Activated T-helper 9 cell treated with anti-CD3 and anti-CD28 coated beads, Interleukin-2, amount 50 U/mL, for 16 hours (primary cell): ENCODE data around the gene MTARC1.

Experiments used
- DNase-seq: peaks from one replicate; pipeline ENCODE4 v3.0.0-alpha.2; 2020; ENCODE audit warnings: low read depth

The MTARC1 gene

DNA sequence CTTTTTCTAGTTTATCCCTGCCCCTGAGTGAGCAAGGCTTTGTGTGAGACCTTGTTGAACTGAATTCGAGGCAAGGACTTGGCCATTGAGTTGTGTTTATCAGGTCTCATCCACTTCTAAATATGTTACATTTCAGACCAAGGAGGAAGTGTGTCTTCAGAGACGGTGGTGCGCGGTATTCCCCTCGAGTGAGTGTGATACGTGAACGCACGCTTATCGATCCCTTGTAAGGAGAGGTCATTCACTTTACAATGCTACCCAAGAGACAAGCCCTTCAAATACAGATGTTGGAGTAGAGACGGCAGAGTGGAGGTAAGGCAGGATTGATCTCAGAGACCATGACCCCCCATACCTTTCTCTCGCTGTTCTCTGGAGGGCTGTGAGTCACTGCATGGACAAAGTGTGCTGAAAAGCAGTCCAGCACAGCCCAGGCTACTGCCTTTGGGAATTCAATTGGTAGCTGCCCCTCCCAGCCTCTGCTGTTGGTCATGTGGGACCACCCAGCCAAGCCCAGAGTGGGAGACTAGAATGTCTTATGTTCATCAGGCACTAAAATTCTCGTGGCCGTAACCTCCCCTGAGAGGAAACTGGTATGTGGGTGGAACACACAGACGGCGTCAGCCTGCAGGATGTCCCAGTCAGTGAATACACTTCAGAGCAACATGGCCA is 16.3 kb upstream of the MTARC1 start:
- DNase-seq: no peak

DNA sequence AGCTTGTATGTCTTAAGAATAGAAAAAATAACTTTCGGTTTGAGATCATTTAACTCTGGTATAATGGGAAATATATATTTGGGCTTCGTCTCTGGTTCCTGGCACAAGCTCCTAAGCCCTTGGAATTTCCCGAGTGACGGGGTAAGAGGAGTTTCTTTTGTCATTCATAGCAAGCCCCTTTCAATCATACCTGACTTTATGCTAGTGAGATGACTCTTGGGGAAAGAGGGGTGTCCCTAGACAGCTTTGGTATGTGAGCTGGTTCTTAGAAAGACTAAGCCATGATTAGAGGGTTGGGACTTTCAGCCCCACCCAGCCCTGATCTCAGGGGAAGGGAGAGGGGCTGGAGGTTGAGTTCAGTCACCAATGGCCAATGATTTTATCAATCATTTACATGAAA is 13.9 kb upstream of the MTARC1 start:
- DNase-seq: no peak

DNA sequence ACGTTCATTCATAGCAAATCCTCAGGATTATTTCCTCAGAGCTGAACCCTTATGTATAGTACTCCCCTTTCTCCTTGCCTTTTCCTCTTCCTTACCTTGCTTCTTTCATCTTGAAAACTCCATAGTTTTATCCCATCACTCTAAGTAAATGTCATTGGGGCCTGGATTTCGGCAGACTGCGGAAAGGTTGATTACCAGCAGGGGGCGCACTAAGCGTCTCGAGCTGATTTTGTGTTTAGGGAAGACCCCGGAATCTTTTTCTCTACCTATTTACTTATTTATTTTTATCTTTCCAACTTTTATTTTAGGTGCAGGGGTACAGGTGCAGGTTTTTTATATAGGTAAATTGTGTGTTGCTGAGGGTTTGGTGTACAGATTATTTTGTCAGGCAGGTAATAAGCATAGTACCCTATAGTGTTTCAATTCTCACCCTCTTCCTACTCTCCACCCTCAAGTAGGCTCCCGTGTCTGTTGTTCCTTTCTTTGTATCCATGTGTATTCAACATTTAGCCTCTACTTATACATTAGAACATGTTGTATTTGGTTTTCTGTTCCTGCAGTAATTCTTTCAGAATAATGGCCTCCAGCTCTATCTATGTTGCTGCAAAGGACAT is 11.4 kb upstream of the MTARC1 start:
- peak; percentile 5 for DNase-seq

- no peak for DNase-seq
Observed at GRCh38 chr1:220776254-220776653, 10.5 kb upstream of the MTARC1 start.

GRCh38 chr1:220776720-220777326 is 9.9 kb upstream of the MTARC1 start:
- peak; percentile 34 for DNase-seq

DNA sequence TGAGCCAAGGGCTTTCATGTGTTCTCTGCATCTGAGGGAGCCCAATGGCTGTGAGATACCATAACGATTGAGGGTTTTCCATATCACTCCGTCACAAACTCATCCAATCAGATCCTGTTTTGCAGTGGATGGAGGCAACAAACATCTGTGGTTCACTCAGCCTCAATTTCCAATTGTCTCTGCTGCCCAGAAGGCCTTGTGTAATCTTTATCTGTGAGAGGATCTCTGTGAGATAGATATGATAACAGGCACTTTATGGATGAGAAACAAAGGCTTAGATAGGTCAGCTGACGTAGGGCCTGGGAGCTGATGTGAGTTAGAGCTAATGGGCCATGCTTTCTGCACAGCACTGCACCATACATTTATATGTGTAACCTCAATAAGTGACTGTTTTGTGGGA is 3.3 kb upstream of the MTARC1 start:
- no peak for DNase-seq

DNA sequence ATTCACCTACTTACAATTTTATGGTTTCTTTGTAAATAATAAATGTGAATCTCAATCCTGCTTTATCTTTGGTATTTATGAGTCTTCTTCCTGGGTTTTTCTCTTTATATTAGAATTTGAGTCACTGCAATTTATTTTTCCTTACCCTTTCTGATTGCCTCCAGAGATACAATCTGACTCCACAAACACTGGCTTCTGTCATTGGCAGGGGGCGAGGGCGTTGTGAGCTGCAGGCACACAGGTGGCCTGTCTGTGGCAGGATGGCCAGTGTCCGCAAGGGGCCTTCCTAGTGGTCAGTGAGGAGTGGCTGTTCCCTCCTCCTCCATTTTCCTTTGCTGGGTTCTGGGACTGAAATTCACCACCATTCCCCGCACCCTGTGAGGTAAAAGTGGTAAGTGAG is 2.0 kb upstream of the MTARC1 start:
- no peak for DNase-seq

GRCh38 chr1:220785166-220786056 is 1.3 kb upstream of the MTARC1 start:
- DNase-seq: no peak

DNA sequence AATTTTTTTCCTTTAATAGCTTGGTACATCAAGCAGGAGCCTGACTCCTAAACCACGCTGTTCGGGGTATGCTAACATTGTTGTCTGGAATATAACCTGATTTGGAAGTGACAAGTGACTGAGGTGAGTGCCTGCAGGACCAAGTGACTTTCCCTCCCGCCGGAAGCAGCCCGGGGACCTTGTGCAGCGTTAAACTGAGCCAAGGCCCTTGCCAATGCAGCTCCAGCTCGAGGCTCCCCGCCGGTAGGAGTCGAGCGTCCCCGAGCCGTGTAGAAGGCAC is 716 bp upstream of the MTARC1 start:
- no peak for DNase-seq

- DNase-seq: no peak
Observed at GRCh38 chr1:220787069-220787619, 431 bp downstream of the MTARC1 start.

DNA sequence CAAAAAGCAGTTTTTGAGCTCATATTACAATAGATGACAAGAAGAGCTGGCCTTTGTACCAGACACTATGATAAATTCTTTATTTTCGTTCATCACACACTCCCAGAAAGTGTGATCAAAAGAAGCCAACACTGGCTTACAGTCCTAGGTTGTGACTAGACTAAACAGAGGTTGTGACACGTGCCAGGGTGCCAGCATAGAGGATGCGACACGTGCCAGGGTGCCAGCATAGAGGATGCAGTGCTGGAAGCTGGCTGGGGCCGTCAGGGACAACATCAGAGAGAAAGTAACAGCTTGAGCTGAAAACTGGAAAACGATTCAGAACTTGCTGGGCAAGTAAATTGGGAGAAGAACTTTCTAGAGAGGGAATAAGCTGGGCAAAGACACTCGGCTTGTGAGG is 2.2 kb downstream of the MTARC1 start:
- no peak for DNase-seq

DNA sequence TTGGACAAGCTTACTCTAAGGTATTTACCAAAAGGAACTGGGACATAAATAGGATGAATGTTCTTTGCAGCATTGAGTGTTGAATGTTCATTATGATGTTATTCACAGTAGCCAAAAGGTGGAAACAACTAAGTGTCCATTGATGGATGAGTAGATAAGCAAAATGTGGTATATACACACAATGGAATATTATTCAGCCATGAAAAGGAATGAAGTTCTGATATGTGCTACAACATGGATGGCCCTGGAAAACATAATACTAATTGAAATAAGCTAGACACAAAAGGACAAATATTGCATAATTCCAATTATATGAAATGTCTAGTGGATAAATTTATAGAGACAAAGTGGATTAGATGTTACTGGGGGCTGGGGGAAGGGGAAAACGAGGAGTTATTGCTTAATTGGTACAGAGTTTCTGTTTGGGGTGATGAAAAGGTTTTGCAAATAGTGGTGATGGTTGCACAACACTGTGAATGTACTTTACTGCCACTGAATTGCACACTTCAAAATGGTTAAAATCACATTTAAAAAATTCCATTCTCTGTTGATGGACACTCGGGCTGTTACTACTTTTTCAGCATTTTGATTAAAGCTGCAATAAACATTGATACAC is 2.9 kb downstream of the MTARC1 start:
- no peak for DNase-seq

DNA sequence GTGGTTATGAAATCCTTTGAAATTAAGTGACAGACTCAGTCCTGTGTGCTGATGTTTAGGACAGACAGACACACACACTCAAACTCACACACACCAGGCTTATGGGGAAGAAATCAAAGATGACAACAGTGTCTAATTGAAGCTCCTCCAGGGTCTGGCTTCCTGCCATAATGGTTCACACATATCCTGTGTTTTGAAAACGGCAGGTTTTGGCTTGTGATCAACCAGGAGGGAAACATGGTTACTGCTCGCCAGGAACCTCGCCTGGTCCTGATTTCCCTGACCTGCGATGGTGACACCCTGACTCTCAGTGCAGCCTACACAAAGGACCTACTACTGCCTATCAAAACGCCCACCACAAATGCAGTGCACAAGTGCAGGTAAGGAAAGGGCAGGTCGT is 4.6 kb downstream of the MTARC1 start:
- no peak for DNase-seq

GRCh38 chr1:220791956-220792355 is 5.2 kb downstream of the MTARC1 start:
- DNase-seq: no peak

DNA sequence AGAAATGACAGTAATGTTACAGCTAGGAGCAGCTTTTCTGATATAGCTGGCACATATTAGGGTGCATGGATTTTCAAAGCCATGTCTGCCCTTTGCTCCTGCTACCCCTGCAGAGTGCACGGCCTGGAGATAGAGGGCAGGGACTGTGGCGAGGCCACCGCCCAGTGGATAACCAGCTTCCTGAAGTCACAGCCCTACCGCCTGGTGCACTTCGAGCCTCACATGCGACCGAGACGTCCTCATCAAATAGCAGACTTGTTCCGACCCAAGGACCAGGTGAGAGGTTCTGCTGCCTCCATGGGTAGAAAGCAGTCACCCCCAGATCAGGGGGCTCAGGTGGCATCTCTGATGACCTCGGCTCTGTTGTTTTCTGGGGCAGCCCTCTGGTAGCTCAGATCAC is 9.8 kb downstream of the MTARC1 start:
- DNase-seq: no peak

DNA sequence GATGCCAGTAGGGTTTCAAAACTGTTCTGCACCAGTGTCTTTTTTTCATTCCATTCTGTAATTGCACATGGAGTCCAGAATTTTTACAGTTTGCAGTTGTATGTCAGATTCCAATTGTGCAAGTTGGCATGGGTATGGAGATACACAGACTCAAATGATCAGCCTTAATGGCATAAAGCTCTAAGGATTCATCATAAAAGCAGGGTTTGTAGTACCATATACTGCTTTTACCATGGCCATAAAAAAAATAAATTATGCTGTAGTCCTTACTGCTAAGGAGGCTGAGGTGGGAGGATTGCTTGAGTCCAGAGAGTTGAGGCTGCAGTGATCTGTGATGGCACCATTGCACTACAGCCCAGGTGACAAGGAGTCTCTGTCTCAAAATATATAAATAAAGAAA is 10.3 kb downstream of the MTARC1 start:
- DNase-seq: no peak

DNA sequence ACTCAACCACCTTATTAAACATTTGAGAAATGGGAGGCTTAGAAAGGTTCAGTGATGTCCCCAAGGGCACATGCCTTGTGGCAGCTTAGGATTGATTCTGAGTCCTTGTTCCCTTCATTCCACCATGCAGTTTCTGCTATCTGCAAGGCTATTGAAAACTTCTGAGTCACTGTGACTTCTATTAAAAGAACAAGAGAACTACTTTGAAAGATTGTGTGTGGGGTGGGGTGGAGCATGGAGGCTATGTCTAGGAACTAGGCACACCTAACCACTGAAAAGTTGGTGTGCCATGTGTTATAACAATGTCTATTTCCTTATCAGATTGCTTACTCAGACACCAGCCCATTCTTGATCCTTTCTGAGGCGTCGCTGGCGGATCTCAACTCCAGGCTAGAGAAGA is 10.8 kb downstream of the MTARC1 start:
- no peak for DNase-seq

DNA sequence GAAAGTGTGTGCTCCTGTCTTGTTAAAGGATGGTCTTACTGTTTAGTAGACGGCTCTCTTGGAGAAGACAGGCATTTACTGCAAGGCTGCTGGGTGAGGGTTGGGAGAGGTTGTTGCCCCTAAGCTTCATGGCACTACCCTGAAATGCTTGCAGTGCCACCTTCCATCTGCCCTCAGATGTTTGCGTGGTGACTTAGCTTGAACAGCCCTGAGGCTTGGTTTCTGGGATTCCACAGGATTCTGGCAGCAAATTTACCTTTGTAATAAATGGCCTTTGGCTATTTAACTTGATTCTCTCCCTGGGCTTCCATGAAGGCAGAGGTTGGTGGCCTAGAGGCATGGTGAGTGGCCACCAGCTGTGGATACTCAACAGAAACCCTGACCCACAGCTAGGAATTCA is 11.6 kb downstream of the MTARC1 start:
- DNase-seq: no peak

GRCh38 chr1:220800262-220800661 is 13.5 kb downstream of the MTARC1 start:
- DNase-seq: no peak

GRCh38 chr1:220803401-220804201 is 16.9 kb downstream of the MTARC1 start:
- DNase-seq: no peak

DNA sequence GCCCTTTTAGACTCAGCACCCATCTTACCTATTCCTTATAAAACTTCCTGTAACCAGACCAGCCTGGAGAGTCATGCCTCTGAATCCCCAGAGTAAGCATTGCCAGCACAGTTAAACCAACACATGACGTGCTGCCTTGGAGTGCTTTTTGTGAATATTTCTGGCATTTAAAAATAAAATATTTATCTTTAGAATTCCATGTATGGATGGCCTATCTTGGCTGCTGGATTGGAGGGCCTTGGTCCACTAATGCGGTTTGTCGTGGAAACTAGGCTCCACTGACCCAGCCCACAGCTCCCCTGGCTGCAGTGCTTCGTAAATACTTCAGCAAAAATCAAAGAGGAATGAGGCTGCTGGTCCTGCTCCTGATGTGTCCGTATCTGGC is 17.5 kb downstream of the MTARC1 start:
- DNase-seq: no peak
